Gastrocnemius medialis (tissue), 4 donors: ENCODE data around the gene EHD4. TPM values are rescaled to one million over a fixed set of nuclear protein-coding genes. Genes with fewer than 3 reads are reported as not detected.

Experiments used
- ATAC-seq, 2 donors: fragments of 150-250 bp; one replicate each; pipeline ENCODE4 v1.9.1; 2016
- DNase-seq, 2 donors: peaks; one replicate each; pipeline ENCODE4 v3.0.0-alpha.2; 2019
- H3K27ac ChIP-seq, 4 donors: fragments of 200-600 bp; sonication (generic); 1 replicate in 1 of 4; 2 replicates in 3 of 4; pipeline ENCODE4 v1.5.1; 2016 to 2018; ENCODE audit warnings: mild to moderate bottlenecking in 2 of 4, moderate library complexity in 1 of 4
- H3K27me3 ChIP-seq, 3 donors: fragments of 200-600 bp; sonication (generic) in 2 of 3; 1 replicate in 1 of 3; 2 replicates in 2 of 3; pipeline versions ENCODE4 v1.5.1 to v1.6.0; 2016 to 2019; ENCODE audit warnings: mild to moderate bottlenecking in 1 of 3, moderate library complexity in 1 of 3
- H3K36me3 ChIP-seq, 2 donors: fragments of 200-600 bp; sonication (generic) in 1 of 2; one replicate each; pipeline ENCODE4 v1.5.1; 2017 to 2018
- H3K4me1 ChIP-seq, 2 donors: fragments of 200-600 bp; sonication (generic) in 1 of 2; one replicate each; pipeline ENCODE4 v1.5.1; 2016 to 2017; ENCODE audit warnings: mild to moderate bottlenecking in 2 of 2
- H3K4me3 ChIP-seq, 4 donors: fragments of 200-600 bp; sonication (generic) in 3 of 4; 1 replicate in 1 of 4; 2 replicates in 3 of 4; pipeline ENCODE4 v1.5.1; 2016 to 2019; ENCODE audit warnings: mild to moderate bottlenecking in 2 of 4
- H3K9me3 ChIP-seq, 3 donors: fragments of 200-600 bp; sonication (generic) in 2 of 3; 1 replicate in 1 of 3; 2 replicates in 2 of 3; pipeline ENCODE4 v1.5.1; 2016 to 2019
- POLR2A ChIP-seq, 2 donors: fragments of 450-650 bp; IDR thresholded peaks; one replicate each; pipeline ENCODE4 v1.6.1; 2017; ENCODE audit warnings: antibody characterized with exemption in 2 of 2, mild to moderate bottlenecking in 2 of 2, moderate library complexity in 2 of 2
- in situ Hi-C, 4 donors: fragments of 200-750 bp; cut with MboI; loops; one replicate each; pipeline versions ENCODE4 v1.15.0 to v1.8.0; 2017; ENCODE audit warnings: low sequenced_read_pairs in 4 of 4
- intact Hi-C: fragments of 100-400 bp; cut with DNase I; formaldehyde crosslinking; loops from one replicate; pipeline ENCODE4 v1.15.1; 2023; ENCODE audit warnings: low total_unique reads
- total RNA-seq, 4 donors: library from RNA; depleted of rRNA; stranded (reverse); fragments of >200 nt; gene quantifications; one replicate each; pipeline versions ENCODE4 v1.1.0 to v1.2.3, GENCODE V29; 2016
- TF ChIP-seq, protein P1 (sequence below), 5 experiments: fragments of 450-650 bp in 3 of 5; fragments of 200-600 bp in 2 of 5; sonication (generic) in 2 of 5; IDR thresholded peaks in 4 of 5; conservative IDR thresholded peaks in 1 of 5; 1 replicate in 4 of 5; 2 replicates in 1 of 5; pipeline ENCODE4 v1.5.1; 2016 to 2019; ENCODE audit warnings: antibody characterized with exemption in 5 of 5, mild to moderate bottlenecking in 3 of 5, moderate library complexity in 3 of 5

The EHD4 gene
- total RNA-seq, 4 donors from 2014 or later: 3.8 to 7.1 (median 4.3) TPM

DNA sequence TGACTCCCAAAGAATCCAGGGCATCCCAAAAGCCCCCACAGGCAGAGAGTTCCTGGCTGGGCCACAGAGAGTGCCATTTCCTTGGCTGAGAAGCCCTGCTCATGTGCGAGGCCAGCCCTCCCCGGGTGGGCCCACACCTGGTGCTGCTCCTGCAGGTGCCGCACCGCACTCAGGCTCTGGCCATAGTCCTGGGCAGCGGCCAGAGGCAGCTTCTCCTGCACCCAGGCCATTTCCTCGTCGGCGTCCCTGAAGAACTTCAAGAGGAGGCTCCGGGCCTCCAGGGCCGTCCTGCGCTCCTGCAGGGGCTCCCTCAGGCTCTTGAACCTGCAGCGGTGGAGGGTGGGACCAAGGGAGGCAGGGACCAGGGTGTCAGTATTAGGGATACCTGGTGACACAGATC lies 115.6 kb downstream of the EHD4 start:
- intact Hi-C loops: no loop called here
- Histone ChIP-seq H3K4me1 (no peaks in the 10 kb centered on the region), H3K27ac (no peak overlapping the region), H3K9me3 (no peaks in the 10 kb centered on the region), H3K36me3 (no peaks in the 10 kb centered on the region), H3K27me3 (peaks cover 8 to 14% (median 13%) of the 10 kb centered on the region in 3 donors), H3K4me3 (no peak overlapping the region)
- no peak for TF ChIP-seq POLR2A (IDR thresholded peaks at IDR 0.05)
- TF ChIP-seq, protein P1, sequence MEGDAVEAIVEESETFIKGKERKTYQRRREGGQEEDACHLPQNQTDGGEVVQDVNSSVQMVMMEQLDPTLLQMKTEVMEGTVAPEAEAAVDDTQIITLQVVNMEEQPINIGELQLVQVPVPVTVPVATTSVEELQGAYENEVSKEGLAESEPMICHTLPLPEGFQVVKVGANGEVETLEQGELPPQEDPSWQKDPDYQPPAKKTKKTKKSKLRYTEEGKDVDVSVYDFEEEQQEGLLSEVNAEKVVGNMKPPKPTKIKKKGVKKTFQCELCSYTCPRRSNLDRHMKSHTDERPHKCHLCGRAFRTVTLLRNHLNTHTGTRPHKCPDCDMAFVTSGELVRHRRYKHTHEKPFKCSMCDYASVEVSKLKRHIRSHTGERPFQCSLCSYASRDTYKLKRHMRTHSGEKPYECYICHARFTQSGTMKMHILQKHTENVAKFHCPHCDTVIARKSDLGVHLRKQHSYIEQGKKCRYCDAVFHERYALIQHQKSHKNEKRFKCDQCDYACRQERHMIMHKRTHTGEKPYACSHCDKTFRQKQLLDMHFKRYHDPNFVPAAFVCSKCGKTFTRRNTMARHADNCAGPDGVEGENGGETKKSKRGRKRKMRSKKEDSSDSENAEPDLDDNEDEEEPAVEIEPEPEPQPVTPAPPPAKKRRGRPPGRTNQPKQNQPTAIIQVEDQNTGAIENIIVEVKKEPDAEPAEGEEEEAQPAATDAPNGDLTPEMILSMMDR (IDR thresholded peaks at IDR 0.05 in 4 of 5, conservative IDR thresholded peaks at IDR 0.05 in 1 of 5): no peak
- in situ Hi-C loops: no loop called here
- no peak for ATAC-seq
- DNase-seq: no peak

DNA sequence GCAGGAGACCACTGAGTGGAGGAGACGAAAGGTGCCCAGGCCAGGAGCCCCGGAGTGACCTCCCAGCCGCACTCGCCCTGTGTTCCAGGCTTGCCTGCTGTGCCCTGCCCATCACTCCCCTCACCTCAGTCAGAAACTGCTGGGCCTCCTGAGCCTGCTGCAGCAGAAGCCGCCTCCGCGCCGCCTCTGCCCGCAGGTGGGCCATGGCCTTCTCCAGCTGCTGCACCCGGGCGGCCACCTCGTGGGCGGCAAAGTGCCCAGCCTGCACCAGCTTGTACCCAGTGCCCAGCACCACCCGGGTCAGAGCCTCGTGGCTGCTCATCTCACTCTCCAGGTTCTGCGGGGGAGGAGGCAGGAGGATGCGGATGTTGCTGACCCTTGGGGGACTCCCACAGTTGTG lies 116.1 kb downstream of the EHD4 start:
- no peak for ATAC-seq
- H3K4me1 ChIP-seq: no peaks in the 10 kb centered on the region

DNA sequence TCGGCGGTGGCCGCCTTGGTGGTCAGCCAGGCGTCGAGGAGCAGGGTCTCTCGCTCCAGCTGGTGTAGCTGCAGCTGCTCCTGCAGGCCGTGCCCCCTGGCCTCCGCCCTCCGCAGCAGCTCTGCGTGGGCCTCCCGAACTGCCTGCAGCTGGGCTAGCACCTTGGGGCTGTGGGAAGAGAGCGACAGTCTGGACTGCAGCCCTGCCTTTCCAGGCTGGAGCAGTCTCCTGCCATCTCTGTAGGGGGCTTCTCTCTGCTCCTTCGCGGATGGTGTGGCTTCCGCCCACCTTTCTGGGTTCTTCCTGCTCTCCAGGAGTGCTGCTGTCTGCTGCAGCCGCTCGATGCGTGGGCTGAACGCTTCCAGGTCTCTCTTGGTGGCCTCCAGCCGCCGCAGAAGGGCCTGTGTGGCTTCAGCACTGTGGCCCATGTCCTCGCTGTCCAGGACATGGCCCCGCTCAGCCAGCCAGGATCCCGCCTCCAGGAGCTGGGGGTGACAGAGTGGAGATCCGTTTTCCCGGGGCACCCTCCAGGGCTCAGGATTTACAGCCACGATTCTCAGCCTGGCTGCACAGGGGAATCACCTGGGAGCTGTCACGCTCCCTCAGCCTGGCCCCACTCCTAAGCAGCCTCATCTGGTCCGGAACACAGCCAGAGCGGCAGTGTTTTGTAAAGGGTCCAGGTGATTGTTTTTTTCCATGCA lies 116.9 kb downstream of the EHD4 start:
- ATAC-seq (no peak), DNase-seq (no peak)
- H3K27me3 ChIP-seq: peaks cover 10 to 14% (median 13%) of the 10 kb centered on the region in 3 donors
- H3K27ac ChIP-seq: no peak overlapping the region
- no peaks in the 10 kb centered on the region for H3K9me3 ChIP-seq
- H3K36me3 ChIP-seq: no peaks in the 10 kb centered on the region
- in situ Hi-C loops: no loop called here
- H3K4me3 ChIP-seq: no peak overlapping the region
- no peak for TF ChIP-seq POLR2A (IDR thresholded peaks at IDR 0.05)
- TF ChIP-seq, protein P1 (IDR thresholded peaks at IDR 0.05 in 4 of 5, conservative IDR thresholded peaks at IDR 0.05 in 1 of 5): no peak
- H3K4me1 ChIP-seq: no peaks in the 10 kb centered on the region
- intact Hi-C loops: no loop called here

More for the DNA sequence above, 116.1 kb downstream of the EHD4 start:
- Histone ChIP-seq H3K27me3 (peaks cover 10 to 14% (median 13%) of the 10 kb centered on the region in 3 donors), H3K4me3 (no peak overlapping the region), H3K9me3 (no peaks in the 10 kb centered on the region), H3K27ac (no peak overlapping the region), H3K36me3 (no peaks in the 10 kb centered on the region)
- TF ChIP-seq, protein P1 (IDR thresholded peaks at IDR 0.05 in 4 of 5, conservative IDR thresholded peaks at IDR 0.05 in 1 of 5): no peak
- TF ChIP-seq POLR2A (IDR thresholded peaks at IDR 0.05): no peak
- no peak for DNase-seq
- intact Hi-C loops (no loop called here), in situ Hi-C loops (no loop called here)

DNA sequence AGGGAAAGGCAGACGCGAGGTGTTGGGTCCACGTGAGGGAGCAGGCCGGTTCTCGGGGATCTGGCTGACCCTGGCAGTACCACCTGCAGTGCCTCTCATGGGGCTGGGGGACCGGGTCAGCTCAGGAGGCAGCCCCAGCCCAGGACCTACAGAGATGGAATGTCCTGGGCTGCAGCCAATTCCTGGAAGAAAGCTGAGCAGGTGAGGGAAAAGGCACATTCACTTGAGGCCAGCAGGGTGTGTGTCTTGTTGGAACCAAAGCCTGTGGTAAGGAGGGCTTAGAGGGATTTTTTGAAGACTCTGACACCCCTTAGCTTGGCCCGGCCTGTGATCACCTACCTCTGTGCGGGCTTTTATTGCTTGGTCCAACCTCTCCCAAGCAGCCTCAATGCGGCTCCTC lies 117.9 kb downstream of the EHD4 start:
- DNase-seq (no peak), ATAC-seq (no peak)
- H3K4me1 ChIP-seq: no peaks in the 10 kb centered on the region
- peaks cover 10 to 14% (median 13%) of the 10 kb centered on the region in 3 donors for H3K27me3 ChIP-seq
- intact Hi-C loops (no loop called here), in situ Hi-C loops (no loop called here)
- no peaks in the 10 kb centered on the region for H3K9me3 ChIP-seq
- TF ChIP-seq POLR2A (IDR thresholded peaks at IDR 0.05): no peak
- TF ChIP-seq, protein P1 (IDR thresholded peaks at IDR 0.05 in 4 of 5, conservative IDR thresholded peaks at IDR 0.05 in 1 of 5): no peak
- H3K36me3 ChIP-seq: no peaks in the 10 kb centered on the region
- no peak overlapping the region for H3K27ac ChIP-seq
- H3K4me3 ChIP-seq: no peak overlapping the region
